Measurements from ENCODE around the gene MTA3. TPM values are rescaled to one million over a fixed set of nuclear protein-coding genes. Genes with fewer than 3 reads are reported as not detected.

The MTA3 gene
- total RNA-seq, 1 donor from 2014 or later = 117 TPM

- Histone ChIP-seq H3K27ac (peak overlapping the region; percentile 80), H3K9ac (no peak overlapping the region), H3K79me2 (ENCODE audit: low read depth) (no peaks in the 10 kb centered on the region), H3K4me2 (peak overlapping the region; percentile 71), H2AFZ (replicated peaks) (peak overlapping the region; percentile 85), H3F3A (ENCODE audit: low read depth) (peaks cover 66% of the 10 kb centered on the region), H3K4me3 (no peak overlapping the region), H3K4me1 (peaks cover 35% of the 10 kb centered on the region), H3K36me3 (no peaks in the 10 kb centered on the region), H4K20me1 (ENCODE audit: low read depth) (no peaks in the 10 kb centered on the region), H3K9me3 (ENCODE audit: low read depth) (no peaks in the 10 kb centered on the region), H3K27me3 (no peaks in the 10 kb centered on the region)
- no peak overlapping the region for H3K4me3 Mint-ChIP-seq
- H3K9me3 Mint-ChIP-seq = no peaks in the 10 kb centered on the region
- peaks cover 21% of the 10 kb centered on the region for H3K4me1 Mint-ChIP-seq
- peaks cover 8% of the 10 kb centered on the region for H3K27me3 Mint-ChIP-seq (ENCODE audit: insufficient read depth, low read depth)
- no peak overlapping the region for H3K27ac Mint-ChIP-seq
- no peak for TF ChIP-seq EZH2phosphoT487 (IDR thresholded peaks at IDR 0.05)
- no peak for TF ChIP-seq CTCF (IDR thresholded peaks at IDR 0.05)
- no peak for TF ChIP-seq EZH2 (IDR thresholded peaks at IDR 0.05)
- no peak for DNase-seq (ENCODE audit: low spot score)
- H3K36me3 Mint-ChIP-seq = no peaks in the 10 kb centered on the region
Measured at GRCh38 chr2:42547014-42547413, 21.4 kb upstream of the MTA3 start.

GRCh38 chr2:42547446-42548295 lies 20.8 kb upstream of the MTA3 start:
- no peak for DNase-seq (ENCODE audit: low spot score)
- Histone ChIP-seq H4K20me1 (ENCODE audit: low read depth) (no peaks in the 10 kb centered on the region), H3K9ac (no peak overlapping the region), H3K4me2 (no peak overlapping the region), H3K9me3 (ENCODE audit: low read depth) (no peaks in the 10 kb centered on the region), H3K27ac (peak overlapping the region; percentile 80), H3F3A (ENCODE audit: low read depth) (peaks cover 71% of the 10 kb centered on the region), H3K36me3 (no peaks in the 10 kb centered on the region), H3K4me3 (no peak overlapping the region), H3K79me2 (ENCODE audit: low read depth) (no peaks in the 10 kb centered on the region), H2AFZ (replicated peaks) (peak overlapping the region; percentile 85), H3K4me1 (peaks cover 39% of the 10 kb centered on the region), H3K27me3 (no peaks in the 10 kb centered on the region)
- TF ChIP-seq EZH2 (IDR thresholded peaks at IDR 0.05) = no peak
- no peak for TF ChIP-seq EZH2phosphoT487 (IDR thresholded peaks at IDR 0.05)
- no peak for TF ChIP-seq CTCF (IDR thresholded peaks at IDR 0.05)
- peaks cover 8% of the 10 kb centered on the region for H3K27me3 Mint-ChIP-seq (ENCODE audit: insufficient read depth, low read depth)
- H3K27ac Mint-ChIP-seq = no peak overlapping the region
- no peak overlapping the region for H3K4me3 Mint-ChIP-seq
- no peaks in the 10 kb centered on the region for H3K36me3 Mint-ChIP-seq
- peaks cover 25% of the 10 kb centered on the region for H3K4me1 Mint-ChIP-seq
- H3K9me3 Mint-ChIP-seq = no peaks in the 10 kb centered on the region

- H3K4me1 ChIP-seq = peaks cover 44% of the 10 kb centered on the region
- H4K20me1 ChIP-seq (ENCODE audit: low read depth) = no peaks in the 10 kb centered on the region
- DNase-seq (ENCODE audit: low spot score) = no peak
- Mint-ChIP-seq H3K4me3 (no peak overlapping the region), H3K27me3 (ENCODE audit: insufficient read depth, low read depth) (peaks cover 5% of the 10 kb centered on the region), H3K9me3 (no peaks in the 10 kb centered on the region), H3K27ac (no peak overlapping the region), H3K36me3 (no peaks in the 10 kb centered on the region), H3K4me1 (peaks cover 28% of the 10 kb centered on the region)
- no peaks in the 10 kb centered on the region for H3K36me3 ChIP-seq
- H3K4me2 ChIP-seq = no peak overlapping the region
- H3K27ac ChIP-seq = no peak overlapping the region
- TF ChIP-seq CTCF (IDR thresholded peaks at IDR 0.05) (no peak), EZH2phosphoT487 (IDR thresholded peaks at IDR 0.05) (no peak), EZH2 (IDR thresholded peaks at IDR 0.05) (no peak)
- no peaks in the 10 kb centered on the region for H3K27me3 ChIP-seq
- no peaks in the 10 kb centered on the region for H3K79me2 ChIP-seq (ENCODE audit: low read depth)
- H3K9me3 ChIP-seq (ENCODE audit: low read depth) = no peaks in the 10 kb centered on the region
- no peak overlapping the region for H3K4me3 ChIP-seq
- no peak overlapping the region for H3K9ac ChIP-seq
- H2AFZ ChIP-seq (replicated peaks) = no peak overlapping the region
- peaks cover 73% of the 10 kb centered on the region for H3F3A ChIP-seq (ENCODE audit: low read depth)
Measured at GRCh38 chr2:42550870-42551269, 17.6 kb upstream of the MTA3 start.
